GM13976 (cell line): ENCODE measurements around the gene LSMEM2.
"Not testable (repeated sequence)": the region's sequence is repeated elsewhere in the genome, so short reads cannot be mapped to it uniquely, and the experiment has no call there.

ENCODE experiments used
- DNase-seq: peaks from one replicate; pipeline ENCODE4 v3.0.0; 2012; ENCODE audit warnings: low spot score
- in situ Hi-C: fragments of 300-500 bp; cut with MboI; formaldehyde crosslinking; loops from one replicate; pipeline ENCODE4 v1.12.0; 2022; ENCODE audit warnings: low sequenced_read_pairs, mixed read lengths, inconsistent platforms; ENCODE audit not compliant: unreplicated experiment
- TF ChIP-seq, protein P1 (sequence below): IDR thresholded peaks from 2 replicates; pipeline ENCODE4 v1.5.1; 2012; ENCODE audit warnings: borderline replicate concordance, mild to moderate bottlenecking; ENCODE audit not compliant: insufficient read depth; ENCODE audit errors: extremely low read depth, missing control alignments, control extremely low read depth

The LSMEM2 gene

DNA sequence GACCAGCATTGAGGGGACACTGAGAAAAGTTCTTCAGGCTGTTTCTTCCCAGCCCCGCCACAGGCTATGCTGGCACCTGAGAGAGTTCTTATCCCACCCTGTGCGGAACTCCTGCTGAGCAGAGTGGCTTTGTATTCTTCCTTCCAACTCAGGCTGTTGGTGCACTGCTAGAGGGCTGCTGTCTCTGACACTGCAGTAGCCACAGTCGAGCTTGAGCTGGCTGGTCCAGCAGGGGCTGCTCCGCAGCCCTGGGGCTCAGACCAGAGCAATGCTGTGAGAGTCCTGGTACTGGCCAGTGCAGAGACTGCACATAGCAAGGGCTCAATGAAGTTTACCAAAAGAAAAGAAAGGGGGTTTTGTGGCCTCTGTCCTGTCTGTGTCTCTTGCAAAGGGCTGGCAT, 39.2 kb upstream of the LSMEM2 start:
- in situ Hi-C loops = no loop called here
- no peak for DNase-seq
- TF ChIP-seq, protein P1, sequence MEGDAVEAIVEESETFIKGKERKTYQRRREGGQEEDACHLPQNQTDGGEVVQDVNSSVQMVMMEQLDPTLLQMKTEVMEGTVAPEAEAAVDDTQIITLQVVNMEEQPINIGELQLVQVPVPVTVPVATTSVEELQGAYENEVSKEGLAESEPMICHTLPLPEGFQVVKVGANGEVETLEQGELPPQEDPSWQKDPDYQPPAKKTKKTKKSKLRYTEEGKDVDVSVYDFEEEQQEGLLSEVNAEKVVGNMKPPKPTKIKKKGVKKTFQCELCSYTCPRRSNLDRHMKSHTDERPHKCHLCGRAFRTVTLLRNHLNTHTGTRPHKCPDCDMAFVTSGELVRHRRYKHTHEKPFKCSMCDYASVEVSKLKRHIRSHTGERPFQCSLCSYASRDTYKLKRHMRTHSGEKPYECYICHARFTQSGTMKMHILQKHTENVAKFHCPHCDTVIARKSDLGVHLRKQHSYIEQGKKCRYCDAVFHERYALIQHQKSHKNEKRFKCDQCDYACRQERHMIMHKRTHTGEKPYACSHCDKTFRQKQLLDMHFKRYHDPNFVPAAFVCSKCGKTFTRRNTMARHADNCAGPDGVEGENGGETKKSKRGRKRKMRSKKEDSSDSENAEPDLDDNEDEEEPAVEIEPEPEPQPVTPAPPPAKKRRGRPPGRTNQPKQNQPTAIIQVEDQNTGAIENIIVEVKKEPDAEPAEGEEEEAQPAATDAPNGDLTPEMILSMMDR = no peak

DNA sequence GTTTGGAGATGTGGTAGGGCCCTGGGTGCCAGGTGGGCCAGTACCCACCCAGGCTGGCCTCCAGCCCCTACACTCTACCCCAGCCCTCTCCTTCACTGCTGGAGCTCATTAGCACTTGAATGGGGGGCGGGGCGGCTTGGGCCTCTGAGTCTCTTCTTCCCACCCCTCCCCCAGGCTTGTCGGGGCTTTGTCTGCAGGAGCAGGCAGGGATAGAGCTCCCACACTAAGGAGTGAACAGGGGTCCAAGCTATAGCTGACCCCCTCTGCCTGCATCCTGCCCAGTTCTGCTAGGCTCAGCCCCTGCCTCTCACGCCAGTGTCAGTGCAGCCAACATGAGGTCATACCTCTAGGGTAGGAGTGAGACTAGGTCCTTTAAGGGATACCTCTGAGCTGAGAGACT, 37.7 kb upstream of the LSMEM2 start:
- no peak for DNase-seq
- in situ Hi-C loops = no loop called here
- TF ChIP-seq, protein P1 = no peak

DNA sequence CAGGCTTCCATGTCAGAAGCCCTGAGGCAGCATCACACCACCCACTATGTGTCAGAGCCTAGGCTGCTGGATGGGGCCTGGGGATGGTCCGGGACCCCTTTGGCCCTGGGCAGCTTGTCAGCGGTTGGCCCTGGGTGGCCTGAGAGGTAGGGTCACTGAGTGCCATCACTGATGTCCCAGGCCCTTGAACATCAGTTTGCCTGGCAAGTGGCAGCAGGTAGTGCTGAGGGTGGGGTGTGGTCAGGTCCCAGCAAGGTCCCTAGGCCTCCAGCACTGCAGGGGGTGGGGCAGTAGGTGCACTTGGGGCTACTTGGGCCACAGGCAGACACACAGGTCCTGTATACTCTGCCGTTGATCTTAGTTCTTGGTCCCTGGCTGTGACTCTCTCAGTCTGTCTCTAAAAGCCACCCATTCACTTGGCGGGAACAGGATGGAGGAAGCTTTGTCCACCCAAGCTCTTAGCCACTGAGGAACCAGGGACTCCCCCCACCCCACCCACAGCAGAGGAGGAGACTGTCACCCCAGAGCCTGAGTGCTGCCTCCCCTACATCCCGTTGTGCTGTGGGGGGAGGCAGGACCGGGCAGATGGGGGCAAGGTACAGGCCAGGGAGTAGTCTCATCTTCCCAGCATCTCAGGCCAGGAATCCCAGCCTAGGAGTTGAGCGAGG, 37.0 kb upstream of the LSMEM2 start:
- TF ChIP-seq, protein P1 = no peak
- in situ Hi-C loops = no loop called here
- DNase-seq = no peak

DNA sequence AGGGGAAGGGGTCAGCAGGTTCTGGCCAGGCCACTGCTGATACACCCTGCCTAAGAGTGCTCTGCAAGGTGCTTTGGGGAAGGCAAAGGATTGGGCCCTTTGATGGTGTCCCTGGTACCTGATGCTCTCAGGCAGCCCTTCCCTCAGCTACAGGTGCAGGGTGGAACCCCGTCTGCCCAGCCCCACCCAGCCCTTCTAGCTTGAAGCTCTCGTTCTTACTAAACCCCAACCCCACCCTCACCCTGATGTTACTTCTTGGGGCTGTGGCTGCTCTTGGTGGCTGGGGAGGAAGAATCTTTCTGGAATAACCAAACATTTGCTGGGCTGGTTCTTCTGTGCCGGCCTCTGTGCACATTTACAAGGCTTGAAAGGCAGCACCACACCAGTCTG, 36.5 kb upstream of the LSMEM2 start:
- TF ChIP-seq, protein P1 = no peak
- no peak for DNase-seq
- in situ Hi-C loops = no loop called here

DNA sequence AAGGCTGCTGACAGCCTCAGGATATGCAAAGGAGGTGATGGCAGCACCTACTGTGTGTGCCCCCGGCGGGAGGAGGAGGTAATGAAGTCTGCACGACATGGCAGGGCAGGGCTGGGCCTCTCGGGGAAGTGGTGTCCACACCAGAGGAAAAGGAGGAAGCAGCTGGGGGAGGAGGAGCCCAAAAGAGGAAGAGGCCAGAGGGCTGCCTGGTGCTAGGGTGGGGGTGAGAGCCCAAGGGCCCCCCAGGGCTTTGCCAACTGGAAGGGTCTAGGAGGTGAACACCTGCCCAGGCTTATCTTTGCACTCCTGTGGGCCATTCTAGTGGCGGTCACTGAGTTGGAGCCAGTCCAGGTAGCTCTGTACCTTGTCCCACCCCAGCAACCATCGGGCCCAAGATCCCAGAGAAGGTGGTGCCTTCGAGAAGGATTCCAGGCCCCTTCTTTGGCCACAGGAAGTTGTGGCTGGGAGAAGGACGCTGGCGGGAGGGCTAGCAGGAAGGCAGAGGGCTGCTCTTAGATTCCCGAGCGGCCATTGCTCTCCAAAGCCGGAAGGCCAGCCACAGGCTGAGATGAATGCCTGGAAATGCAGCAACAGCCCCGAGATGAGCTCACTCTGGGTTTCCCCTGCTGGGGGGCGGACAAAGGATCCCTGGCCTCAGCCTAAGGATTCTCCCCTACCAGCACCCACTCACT, 35.9 kb upstream of the LSMEM2 start:
- DNase-seq = no peak
- TF ChIP-seq, protein P1 = no peak
- in situ Hi-C loops = no loop called here

DNA sequence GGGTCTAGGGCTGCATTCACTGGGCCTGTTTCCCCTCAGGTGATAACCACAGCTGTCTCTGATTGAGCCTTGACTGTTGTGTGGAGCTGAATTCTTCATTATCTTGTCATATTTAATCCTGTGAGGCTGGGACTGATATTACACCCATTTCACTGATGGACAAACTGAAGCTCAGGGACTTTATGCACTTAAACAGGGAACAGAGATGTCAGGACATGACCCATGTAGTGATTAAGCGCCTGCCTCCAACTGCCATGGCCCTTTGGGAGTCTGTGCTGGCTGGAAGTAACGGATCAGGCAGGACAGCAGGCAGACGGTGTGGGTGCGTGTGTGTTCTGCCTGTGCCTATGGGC, 35.4 kb upstream of the LSMEM2 start:
- in situ Hi-C loops = no loop called here
- no peak for DNase-seq
- TF ChIP-seq, protein P1 = no peak

DNA sequence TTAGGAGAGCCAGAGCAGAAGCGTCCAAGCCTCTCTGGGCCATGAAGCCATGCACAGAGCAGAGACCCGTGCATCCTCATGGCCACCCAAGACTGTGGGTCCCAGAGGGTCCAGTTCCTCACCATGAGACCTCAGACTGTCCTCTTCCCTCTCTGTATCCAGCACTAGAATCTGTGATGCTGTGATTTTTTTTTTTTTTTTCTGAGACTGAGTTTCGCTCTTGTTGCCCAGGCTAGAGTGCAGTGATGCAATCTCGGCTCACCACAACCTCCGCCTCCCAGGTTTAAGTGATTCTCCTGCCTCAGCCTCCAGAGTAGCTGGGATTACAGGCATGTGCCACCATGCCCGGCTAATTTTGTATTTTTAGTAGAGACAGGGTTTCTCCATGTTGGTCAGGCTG, 34.1 kb upstream of the LSMEM2 start:
- DNase-seq, in situ Hi-C loops: not testable (repeated sequence)
